Adrenal gland (tissue), 5 donors: ENCODE results near the gene TRAPPC10.
"Not testable (repeated sequence)": the region's sequence is repeated elsewhere in the genome, so short reads cannot be mapped to it uniquely, and the experiment has no call there.

Experiments used
- CTCF ChIP-seq, 6 experiments: fragments of 450-650 bp in 4 of 6; fragments of 200-600 bp in 2 of 6; sonication (generic) in 1 of 6; IDR thresholded peaks; 1 replicate in 5 of 6; 2 replicates in 1 of 6; pipeline versions ENCODE4 v1.5.1 to v1.8.0; 2016 to 2021; ENCODE audit warnings: antibody characterized with exemption in 6 of 6, mild to moderate bottlenecking in 2 of 6, moderate library complexity in 1 of 6
- POLR2A ChIP-seq, 2 donors: fragments of 450-650 bp; IDR thresholded peaks; one replicate each; pipeline ENCODE4 v1.6.1; 2017; ENCODE audit warnings: antibody characterized with exemption in 2 of 2, mild to moderate bottlenecking in 2 of 2, moderate library complexity in 1 of 2
- donor health status: DM: no; HTN: no; CAD: no.

GRCh38 chr21:44113702-44114371 is 101.7 kb downstream of the TRAPPC10 start:
- TF ChIP-seq POLR2A, CTCF (IDR thresholded peaks at IDR 0.05): not testable (repeated sequence)
